ENCODE measurements around the gene NFX1.
A peak's percentile ranks its signal among the peaks of the same experiment; 100 is the strongest.

The NFX1 gene

GRCh38 chr9:33267151-33267767 lies 23.1 kb upstream of the NFX1 start:
- no peak for DNase-seq (ENCODE audit: low spot score)

DNA sequence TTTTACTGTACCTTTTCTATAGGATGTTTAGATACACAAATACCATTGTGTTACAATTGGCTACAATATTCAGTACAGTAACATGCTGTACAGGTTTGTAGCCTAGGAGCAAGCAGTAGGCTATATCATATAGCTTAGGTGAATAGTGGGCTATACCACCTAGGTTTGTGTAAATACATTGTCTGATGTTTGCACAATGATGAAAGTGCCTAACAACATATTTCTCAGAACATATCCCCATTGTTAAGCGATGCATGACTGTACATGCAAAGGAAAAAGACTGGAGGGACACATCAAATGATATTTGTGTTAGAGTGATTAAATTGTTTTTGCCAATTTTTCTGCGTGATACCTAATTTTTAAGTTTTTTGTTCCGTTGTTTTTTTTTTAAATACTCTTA lies 20.2 kb upstream of the NFX1 start:
- no peak for DNase-seq (ENCODE audit: low spot score)

DNA sequence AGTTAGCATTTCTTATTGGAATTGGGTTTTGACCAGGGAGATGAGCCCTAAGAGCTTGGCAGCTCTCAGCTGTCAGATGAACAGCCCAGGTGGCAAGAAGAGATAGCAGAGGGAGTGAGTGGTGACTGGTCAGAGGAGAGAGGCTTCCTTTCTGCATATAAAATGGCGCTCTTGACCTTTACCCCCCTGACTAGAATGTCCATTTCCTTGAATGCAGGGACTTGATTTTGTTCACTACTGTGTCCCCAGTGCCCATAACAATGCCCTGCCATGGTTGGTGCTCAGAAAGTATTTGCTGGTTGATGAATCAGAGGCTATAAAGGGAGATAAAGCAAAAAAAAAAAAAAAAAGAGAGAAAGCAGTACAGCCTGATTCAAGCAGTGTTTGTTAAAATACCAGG lies 18.3 kb upstream of the NFX1 start:
- no peak for DNase-seq (ENCODE audit: low spot score)

GRCh38 chr9:33273266-33273971 lies 16.9 kb upstream of the NFX1 start:
- DNase-seq (ENCODE audit: low spot score), result no peak

DNA sequence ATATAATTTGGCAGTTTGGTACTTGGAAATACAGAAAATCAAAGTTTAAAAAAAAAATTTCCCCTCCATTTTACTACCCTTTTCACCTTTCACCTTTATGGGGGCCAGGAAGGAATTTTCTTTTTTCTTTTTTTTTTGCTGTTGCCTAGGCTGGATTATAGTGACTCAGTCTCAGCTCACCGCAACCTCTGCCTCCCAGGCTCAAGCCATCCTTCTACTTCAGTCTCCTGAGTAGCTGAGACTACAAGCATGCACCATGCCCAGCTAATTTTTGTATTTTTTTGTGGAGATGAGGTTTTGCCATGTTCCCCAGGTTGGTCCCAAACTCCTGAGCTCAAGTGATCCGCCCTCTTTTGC lies 16.4 kb upstream of the NFX1 start:
- no peak for DNase-seq (ENCODE audit: low spot score)

DNA sequence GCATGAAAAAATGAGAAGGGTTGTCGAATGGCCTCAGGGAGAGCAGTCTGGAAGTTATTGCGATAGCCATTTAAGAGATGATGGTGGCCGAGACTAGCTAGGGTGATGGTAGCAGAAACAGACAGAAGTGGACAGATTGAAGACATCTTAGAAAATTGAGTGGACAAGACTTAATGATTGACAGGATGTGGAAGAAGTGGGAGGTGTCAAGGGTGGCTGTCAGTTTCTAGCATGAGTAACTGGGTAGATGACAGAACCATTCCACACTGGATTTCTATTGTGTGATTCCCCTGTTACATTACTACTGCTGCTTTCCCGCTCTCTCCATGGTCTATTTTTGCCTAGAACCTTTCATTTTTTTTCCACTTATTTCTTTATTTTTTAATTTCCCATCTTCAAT lies 12.8 kb upstream of the NFX1 start:
- DNase-seq (ENCODE audit: low spot score), result no peak

DNA sequence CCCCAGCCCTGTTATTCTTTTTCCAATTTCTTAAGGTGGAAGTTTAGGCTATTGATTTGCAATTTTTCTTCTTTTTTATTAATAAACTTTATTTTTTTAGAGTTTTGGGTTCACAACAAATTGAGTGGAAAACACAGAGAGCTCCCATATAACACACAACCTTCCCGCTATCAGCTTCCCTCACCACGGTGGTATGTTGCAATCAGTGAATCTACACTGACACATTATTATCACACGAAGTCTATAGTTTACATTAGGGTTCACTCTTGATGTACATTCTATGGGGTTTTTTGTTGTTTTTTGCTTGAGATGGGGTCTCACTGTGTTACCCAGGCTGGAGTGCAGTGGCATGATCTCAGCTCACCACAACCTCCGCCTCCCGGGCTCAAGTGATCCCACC lies 4.8 kb upstream of the NFX1 start:
- DNase-seq (ENCODE audit: low spot score), result no peak

GRCh38 chr9:33287087-33287490 lies 3.2 kb upstream of the NFX1 start:
- peak; percentile 44 for DNase-seq (ENCODE audit: low spot score)

GRCh38 chr9:33288235-33288634 lies 2.1 kb upstream of the NFX1 start:
- DNase-seq (ENCODE audit: low spot score), result no peak

GRCh38 chr9:33288828-33289483 lies 1.4 kb upstream of the NFX1 start:
- DNase-seq (ENCODE audit: low spot score), result no peak

- DNase-seq (ENCODE audit: low spot score), result no peak
These were observed 820 bp upstream of the NFX1 start for GRCh38 chr9:33289496-33289895.

DNA sequence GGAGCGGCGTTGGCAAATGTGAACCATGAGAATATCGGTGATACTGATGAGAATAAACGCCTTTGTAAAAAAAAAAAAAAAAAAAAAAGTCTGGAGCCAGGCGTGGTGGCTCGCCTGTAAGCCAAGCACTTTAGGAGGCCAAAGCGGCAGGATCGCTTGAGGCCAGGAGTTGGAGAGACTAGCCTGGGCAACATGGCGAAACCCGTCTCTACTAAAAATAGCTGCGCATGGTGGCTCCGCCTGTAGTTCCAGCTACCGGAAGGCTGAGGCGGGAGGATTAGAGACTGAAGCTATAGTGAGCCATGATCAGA lies 425 bp upstream of the NFX1 start:
- no peak for DNase-seq (ENCODE audit: low spot score)

- DNase-seq (ENCODE audit: low spot score), result no peak
These were observed 698 bp downstream of the NFX1 start for GRCh38 chr9:33291031-33291397.

DNA sequence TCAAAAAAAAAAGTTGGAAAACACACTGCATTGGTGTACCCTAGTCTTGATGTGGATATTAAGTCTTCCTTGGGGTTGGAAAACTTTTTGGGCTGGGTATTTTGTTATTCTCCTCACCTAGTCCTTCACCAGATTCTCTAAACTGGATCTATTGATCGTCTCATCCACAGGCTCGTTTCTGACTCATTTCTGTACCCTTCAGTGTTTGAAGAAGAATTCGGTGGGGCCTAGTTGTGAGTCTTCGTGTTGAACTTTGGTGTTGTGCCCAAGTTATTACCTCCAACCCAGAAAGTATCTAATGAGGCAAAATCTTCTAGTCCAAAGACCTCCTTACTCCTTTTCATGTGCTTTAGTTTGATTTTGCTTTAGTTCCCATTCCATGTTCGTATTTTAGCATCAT lies 1.6 kb downstream of the NFX1 start:
- no peak for DNase-seq (ENCODE audit: low spot score)

- peak; percentile 35 for DNase-seq (ENCODE audit: low spot score)
These were observed 3.5 kb downstream of the NFX1 start for GRCh38 chr9:33293782-33294181.

DNA sequence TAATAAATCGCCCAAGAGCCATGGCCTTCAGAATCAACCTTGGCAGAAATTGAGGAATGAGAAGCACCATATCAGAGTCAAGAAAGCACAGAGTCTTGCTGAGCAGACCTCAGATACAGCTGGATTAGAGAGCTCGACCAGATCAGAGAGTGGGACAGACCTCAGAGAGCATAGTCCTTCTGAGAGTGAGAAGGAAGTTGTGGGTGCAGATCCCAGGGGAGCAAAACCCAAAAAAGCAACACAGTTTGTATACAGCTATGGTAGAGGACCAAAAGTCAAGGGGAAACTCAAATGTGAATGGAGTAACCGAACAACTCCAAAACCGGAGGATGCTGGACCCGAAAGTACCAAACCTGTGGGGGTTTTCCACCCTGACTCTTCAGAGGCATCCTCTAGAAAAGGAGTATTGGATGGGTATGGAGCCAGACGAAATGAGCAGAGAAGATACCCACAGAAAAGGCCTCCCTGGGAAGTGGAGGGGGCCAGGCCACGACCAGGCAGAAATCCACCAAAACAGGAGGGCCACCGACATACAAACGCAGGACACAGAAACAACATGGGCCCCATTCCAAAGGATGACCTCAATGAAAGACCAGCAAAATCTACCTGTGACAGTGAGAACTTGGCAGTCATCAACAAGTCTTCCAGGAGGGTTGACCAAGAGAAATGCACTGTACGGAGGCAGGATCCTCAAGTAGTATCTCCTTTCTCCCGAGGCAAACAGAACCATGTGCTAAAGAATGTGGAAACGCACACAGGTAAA lies 4.5 kb downstream of the NFX1 start:
- no peak for DNase-seq (ENCODE audit: low spot score)

- no peak for DNase-seq (ENCODE audit: low spot score)
These were observed 5.3 kb downstream of the NFX1 start for GRCh38 chr9:33295571-33295970.

DNA sequence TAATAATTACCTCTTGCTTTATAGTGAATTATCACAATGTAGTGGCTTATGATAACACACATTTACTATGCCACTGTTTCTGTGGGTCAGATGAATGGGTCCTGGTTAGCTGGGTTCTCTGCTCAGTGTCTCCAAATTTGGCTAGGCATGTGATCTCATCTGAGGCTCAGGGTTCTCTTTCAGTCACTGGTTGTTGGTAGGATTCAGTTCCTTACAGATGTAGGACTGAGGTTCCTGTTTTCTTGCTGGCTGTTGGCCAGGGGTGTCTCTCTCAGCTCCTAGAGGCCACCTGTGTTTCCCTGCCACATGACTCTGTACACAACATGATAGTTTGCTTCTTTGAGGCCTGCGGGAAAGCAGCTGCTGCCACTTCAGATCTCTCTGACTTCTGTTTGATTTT lies 7.1 kb downstream of the NFX1 start:
- no peak for DNase-seq (ENCODE audit: low spot score)

- DNase-seq (ENCODE audit: low spot score), result no peak
These were observed 10.2 kb downstream of the NFX1 start for GRCh38 chr9:33300546-33300945.

DNA sequence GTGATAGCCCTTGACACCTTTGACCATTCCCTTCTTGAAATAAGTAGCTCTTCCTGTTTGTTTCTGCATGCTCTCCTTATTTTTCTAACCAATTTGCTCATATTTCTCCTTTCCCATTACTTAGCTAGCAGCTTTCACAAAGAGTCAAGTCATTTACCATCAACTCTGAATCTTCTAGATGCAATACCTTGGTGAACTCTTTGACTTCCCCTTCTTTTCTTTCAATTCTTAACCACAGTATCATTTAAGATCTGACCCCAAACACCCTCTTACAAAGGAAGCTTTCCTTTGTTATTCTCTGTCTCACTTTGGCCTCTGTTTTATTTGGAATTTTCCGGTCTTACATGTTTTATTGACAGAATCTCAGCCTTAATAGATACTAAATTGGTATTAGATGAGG lies 14.0 kb downstream of the NFX1 start:
- no peak for DNase-seq (ENCODE audit: low spot score)

DNA sequence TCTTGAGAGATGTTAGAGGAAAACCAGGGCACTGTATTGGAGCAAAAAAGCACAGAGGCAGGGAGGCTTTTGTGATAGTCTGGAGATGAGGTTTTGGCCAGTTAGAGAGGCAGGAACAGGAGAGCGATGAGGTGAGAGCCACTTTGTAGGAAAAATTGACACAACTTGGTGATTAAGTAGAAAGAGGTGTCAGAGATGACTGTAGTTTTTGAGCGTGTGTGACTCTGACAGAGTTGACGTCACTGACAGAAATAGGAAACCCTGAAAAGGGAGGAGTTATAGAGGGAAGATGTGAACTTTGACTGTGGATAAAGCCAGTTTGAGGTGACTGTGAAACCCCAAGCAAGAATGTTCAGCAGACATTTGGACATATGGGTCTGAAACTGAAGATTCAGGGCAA lies 15.7 kb downstream of the NFX1 start:
- DNase-seq (ENCODE audit: low spot score), result no peak

GRCh38 chr9:33307067-33307466 lies 16.8 kb downstream of the NFX1 start:
- DNase-seq (ENCODE audit: low spot score), result no peak

GRCh38 chr9:33309903-33310302 lies 19.6 kb downstream of the NFX1 start:
- no peak for DNase-seq (ENCODE audit: low spot score)
